ENCODE data around the gene TMEM14B. TPM values are rescaled to one million over a fixed set of nuclear protein-coding genes. Genes with fewer than 3 reads are reported as not detected.

TMEM14B gene
- total and polyA plus RNA-seq, 9 of the 15 experiments (the other 6 are each of a cell fraction or from before 2014, with no cell fraction given): 174 to 862 (median 263) TPM

DNA sequence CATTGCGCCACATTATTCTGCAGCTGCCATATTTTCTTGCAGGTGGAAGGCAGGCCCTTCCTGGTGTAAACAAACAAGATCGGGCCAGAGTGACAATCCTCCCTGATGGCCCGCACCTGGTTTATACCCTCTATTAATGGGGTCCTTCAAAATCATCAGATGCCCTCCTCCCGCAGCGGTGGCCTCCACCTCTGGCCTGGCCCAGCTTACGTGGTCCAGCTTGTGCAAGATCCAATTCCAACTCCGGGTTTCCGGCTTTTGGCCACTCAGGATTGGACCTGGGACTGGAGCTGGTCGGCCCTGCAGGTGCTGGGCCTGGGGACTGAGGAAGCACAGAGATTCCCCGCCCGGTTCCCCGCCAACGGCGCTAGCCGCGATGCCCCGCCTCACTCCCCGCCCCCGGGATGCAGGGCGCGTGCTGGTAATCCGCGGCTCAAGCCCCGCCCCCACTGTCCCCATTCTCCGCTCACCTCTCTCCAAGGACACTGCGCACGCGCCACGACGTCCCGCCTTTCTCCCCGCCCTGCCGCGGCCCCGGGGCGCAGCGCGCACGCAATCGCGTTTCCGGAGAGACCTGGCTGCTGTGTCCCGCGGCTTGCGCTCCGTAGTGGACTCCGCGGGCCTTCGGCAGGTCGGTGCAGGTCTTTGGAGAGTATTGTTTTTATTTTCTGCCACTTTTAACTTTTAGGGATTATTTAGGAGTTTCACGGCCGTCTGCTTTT is at the start of gene TMEM14B (continued):
- TF ChIP-seq, protein P1, sequence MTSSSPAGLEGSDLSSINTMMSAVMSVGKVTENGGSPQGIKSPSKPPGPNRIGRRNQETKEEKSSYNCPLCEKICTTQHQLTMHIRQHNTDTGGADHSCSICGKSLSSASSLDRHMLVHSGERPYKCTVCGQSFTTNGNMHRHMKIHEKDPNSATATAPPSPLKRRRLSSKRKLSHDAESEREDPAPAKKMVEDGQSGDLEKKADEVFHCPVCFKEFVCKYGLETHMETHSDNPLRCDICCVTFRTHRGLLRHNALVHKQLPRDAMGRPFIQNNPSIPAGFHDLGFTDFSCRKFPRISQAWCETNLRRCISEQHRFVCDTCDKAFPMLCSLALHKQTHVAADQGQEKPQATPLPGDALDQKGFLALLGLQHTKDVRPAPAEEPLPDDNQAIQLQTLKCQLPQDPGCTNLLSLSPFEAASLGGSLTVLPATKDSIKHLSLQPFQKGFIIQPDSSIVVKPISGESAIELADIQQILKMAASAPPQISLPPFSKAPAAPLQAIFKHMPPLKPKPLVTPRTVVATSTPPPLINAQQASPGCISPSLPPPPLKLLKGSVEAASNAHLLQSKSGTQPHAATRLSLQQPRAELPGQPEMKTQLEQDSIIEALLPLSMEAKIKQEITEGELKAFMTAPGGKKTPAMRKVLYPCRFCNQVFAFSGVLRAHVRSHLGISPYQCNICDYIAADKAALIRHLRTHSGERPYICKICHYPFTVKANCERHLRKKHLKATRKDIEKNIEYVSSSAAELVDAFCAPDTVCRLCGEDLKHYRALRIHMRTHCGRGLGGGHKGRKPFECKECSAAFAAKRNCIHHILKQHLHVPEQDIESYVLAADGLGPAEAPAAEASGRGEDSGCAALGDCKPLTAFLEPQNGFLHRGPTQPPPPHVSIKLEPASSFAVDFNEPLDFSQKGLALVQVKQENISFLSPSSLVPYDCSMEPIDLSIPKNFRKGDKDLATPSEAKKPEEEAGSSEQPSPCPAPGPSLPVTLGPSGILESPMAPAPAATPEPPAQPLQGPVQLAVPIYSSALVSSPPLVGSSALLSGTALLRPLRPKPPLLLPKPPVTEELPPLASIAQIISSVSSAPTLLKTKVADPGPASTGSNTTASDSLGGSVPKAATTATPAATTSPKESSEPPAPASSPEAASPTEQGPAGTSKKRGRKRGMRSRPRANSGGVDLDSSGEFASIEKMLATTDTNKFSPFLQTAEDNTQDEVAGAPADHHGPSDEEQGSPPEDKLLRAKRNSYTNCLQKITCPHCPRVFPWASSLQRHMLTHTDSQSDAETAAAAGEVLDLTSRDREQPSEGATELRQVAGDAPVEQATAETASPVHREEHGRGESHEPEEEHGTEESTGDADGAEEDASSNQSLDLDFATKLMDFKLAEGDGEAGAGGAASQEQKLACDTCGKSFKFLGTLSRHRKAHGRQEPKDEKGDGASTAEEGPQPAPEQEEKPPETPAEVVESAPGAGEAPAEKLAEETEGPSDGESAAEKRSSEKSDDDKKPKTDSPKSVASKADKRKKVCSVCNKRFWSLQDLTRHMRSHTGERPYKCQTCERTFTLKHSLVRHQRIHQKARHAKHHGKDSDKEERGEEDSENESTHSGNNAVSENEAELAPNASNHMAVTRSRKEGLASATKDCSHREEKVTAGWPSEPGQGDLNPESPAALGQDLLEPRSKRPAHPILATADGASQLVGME (CRISPR knock-in tag; IDR thresholded peaks at IDR 0.05): no peak
- TF ChIP-seq, protein P2, sequence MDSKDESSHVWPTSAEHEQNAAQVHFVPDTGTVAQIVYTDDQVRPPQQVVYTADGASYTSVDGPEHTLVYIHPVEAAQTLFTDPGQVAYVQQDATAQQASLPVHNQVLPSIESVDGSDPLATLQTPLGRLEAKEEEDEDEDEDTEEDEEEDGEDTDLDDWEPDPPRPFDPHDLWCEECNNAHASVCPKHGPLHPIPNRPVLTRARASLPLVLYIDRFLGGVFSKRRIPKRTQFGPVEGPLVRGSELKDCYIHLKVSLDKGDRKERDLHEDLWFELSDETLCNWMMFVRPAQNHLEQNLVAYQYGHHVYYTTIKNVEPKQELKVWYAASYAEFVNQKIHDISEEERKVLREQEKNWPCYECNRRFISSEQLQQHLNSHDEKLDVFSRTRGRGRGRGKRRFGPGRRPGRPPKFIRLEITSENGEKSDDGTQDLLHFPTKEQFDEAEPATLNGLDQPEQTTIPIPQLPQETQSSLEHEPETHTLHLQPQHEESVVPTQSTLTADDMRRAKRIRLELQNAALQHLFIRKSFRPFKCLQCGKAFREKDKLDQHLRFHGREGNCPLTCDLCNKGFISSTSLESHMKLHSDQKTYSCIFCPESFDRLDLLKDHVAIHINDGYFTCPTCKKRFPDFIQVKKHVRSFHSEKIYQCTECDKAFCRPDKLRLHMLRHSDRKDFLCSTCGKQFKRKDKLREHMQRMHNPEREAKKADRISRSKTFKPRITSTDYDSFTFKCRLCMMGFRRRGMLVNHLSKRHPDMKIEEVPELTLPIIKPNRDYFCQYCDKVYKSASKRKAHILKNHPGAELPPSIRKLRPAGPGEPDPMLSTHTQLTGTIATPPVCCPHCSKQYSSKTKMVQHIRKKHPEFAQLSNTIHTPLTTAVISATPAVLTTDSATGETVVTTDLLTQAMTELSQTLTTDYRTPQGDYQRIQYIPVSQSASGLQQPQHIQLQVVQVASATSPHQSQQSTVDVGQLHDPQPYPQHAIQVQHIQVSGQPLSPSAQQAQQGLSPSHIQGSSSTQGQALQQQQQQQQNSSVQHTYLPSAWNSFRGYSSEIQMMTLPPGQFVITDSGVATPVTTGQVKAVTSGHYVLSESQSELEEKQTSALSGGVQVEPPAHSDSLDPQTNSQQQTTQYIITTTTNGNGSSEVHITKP (IDR thresholded peaks at IDR 0.05; ENCODE audit: partially characterized antibody): no peak
- peak in 1 of 2 experiments; percentile 65; a peak in 1 of 4 replicates for TF ChIP-seq FOXK2 (conservative IDR thresholded peaks at IDR 0.05 in 1 of 2, IDR thresholded peaks at IDR 0.05 in 1 of 2; ENCODE audit: low read depth in 2 of 2)
- no peak for TF ChIP-seq CREBBP (IDR thresholded peaks at IDR 0.05; ENCODE audit: low read depth, low read length)
- no peak for TF ChIP-seq MAFG (tag; conservative IDR thresholded peaks at IDR 0.05)
- no peak for TF ChIP-seq GTF2E2 (tag; IDR thresholded peaks at IDR 0.05)
- TF ChIP-seq CTBP1 (IDR thresholded peaks at IDR 0.05; ENCODE audit: borderline replicate concordance): peak; percentile 90
- no peak for TF ChIP-seq TAF9B (IDR thresholded peaks at IDR 0.05; ENCODE audit: partially characterized antibody)
- no peak for TF ChIP-seq KAT2B (IDR thresholded peaks at IDR 0.05; ENCODE audit: low read depth, low read length)
- TF ChIP-seq PPARD (CRISPR knock-in tag; IDR thresholded peaks at IDR 0.05): no peak
- TF ChIP-seq EHMT2 (IDR thresholded peaks at IDR 0.05): no peak
- TF ChIP-seq GATA2 (CRISPR knock-in tag; IDR thresholded peaks at IDR 0.05): no peak
- TF ChIP-seq, protein P3, sequence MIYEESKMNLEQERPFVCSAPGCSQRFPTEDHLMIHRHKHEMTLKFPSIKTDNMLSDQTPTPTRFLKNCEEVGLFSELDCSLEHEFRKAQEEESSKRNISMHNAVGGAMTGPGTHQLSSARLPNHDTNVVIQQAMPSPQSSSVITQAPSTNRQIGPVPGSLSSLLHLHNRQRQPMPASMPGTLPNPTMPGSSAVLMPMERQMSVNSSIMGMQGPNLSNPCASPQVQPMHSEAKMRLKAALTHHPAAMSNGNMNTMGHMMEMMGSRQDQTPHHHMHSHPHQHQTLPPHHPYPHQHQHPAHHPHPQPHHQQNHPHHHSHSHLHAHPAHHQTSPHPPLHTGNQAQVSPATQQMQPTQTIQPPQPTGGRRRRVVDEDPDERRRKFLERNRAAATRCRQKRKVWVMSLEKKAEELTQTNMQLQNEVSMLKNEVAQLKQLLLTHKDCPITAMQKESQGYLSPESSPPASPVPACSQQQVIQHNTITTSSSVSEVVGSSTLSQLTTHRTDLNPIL (CRISPR knock-in tag; IDR thresholded peaks at IDR 0.05): no peak
- no peak for TF ChIP-seq ZNF707 (CRISPR knock-in tag; conservative IDR thresholded peaks at IDR 0.05)
- TF ChIP-seq ARID2 (IDR thresholded peaks at IDR 0.05): no peak
